NCI-H82 treated with DMSO at 0.1 percent for 48 hours (cell line): ENCODE measurements around the gene DDX49.
"Not testable (repeated sequence)": the region's sequence is repeated elsewhere in the genome, so short reads cannot be mapped to it uniquely, and the experiment has no call there.

Experiments
- DNase-seq: peaks from one replicate; lab custom pipeline; 2025; ENCODE audit not compliant: unreplicated experiment; lab: John Stamatoyannopoulos, UW

DDX49 gene

DNA sequence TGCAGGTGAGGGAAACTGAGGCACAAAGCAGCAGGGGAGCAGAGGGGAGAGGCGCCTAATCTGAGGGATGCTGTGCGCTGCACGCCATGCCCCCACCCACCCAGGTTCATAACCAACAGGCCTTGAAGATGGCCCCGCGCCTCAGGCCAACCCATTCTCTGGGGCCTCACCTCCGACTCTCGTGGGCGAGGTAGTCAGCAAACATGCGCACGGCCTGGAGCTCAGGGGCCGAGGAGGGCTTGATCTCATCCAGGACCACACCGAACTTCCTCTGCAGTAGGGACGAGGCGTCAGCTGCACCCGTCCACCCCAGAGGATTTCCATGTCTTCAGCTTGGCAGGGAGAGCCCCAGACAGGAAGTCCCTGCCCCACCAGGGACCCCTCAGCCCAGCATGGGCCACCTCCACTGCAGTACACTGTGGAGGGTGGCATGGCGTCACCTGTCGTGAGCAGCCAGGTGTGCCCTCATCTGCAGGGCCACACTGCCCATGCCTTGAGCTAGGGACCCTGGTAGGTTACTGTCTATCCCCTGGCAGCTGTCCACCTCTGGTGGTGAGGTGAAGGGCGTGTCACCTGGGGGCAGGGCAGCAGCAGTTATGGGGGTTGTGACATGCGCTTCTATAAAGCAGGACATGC, 8.6 kb upstream of the DDX49 start:
- no peak for DNase-seq

DNA sequence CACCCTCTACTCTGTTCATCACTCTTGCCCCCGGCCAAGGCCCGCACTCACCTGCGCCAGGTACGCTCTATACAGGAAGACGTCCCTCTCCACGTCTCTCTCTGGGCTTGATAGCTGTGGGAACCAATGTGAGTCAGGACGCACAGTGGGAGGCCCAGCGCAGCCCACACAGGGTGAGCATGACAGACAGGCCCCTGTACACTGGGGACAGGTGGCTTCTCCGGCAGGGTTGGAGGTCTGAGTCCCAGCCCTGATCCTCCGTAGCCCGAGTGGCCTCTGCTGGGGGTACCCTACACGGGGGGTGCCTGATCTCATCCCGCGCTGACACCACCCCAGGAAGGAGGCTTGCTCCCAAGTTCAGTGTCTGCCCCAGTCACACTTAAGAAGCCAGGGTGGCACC, 6.6 kb upstream of the DDX49 start:
- no peak for DNase-seq

DNA sequence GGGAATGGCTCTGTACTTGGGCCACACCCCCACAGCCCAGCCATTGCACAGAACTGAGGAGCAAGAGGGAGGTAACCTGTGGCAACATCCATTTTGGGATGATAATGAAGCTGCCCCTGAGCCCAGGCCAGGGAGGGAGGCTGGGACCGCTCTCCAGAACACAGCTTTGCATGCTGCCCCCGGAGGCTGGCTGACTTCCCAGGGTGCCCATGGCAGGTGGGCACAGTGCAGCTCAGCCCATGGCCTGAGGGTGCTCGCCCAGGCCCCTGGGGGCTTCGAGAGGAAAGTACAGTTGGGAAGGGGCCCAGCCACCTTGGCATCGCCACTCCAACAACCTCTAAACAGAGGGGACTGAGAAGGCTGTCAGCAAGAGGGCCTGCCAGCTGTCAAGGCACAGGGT, 6.0 kb upstream of the DDX49 start:
- DNase-seq: no peak

DNA sequence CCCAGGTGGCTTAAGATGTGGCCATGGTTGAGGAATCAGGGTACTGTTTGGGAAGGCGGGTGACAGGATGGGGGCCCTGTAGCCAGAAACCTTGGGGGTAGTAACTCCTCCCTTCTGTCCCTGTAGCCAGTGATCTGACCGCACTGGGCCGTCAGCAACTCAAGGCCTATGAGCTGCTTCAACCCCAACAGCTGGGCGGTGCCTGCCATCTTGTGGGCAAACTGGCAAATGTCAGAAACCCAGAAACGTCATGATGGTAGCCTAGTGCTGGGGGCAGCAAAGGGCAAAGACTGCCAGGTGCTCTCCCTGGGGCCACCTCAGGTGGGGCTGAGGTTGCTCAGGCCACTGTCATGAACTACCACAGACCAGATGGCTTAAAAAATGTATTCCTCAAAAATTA, 3.9 kb upstream of the DDX49 start:
- DNase-seq: no peak

DNA sequence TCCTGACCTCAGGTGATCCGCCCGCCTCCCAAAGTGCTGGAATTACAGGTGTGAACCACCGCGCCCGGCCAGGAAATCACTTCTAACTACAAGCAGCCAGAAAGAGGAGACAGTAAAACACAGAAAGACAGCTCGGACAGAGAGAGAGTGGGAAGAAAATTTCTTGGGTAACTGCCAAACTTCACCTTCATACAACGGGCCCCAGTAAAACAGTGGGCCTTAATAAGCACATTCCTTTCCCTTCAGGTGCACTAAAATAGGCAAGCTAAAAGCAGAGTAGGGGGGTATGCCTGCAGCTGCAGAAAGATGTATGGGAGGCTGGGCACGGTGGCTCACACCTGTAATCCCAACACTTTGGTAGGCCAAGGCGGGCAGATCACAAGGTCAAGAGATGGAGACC, 1.9 kb upstream of the DDX49 start:
- not testable (repeated sequence) for DNase-seq

DNA sequence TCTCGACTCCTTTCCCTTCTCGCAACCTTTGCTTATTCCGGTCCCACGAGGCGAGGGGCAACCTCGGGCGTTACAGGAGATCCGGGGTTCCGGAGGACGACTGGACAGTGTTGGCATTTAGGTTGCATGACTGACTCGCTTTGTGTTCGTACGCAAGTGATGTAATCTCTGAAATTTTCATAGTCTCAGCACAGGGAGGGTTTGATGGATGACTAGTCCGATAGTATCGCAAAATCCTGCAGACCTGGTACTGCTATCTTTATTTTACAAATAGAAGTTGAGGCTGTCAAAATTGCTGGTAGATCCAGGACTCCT, 342 bp downstream of the DDX49 start:
- DNase-seq: no peak

DNA sequence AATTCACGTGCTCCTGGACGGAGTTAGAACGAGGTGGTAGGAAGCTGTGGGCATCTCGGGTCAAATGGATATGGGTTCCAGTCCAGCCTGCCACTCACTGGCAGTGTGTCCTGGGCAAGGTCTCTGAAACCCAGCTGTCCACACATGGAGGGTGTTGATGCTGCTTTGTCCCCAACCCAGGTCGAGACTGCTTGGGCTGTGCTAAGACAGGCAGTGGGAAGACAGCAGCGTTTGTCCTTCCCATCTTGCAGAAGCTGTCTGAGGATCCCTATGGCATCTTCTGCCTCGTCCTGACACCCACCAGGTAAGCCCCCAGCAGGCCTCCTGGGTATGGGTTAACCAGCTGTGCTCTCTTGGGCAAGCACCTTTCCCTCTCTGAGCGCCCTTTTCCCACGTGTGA, 885 bp downstream of the DDX49 start:
- DNase-seq: no peak

DNA sequence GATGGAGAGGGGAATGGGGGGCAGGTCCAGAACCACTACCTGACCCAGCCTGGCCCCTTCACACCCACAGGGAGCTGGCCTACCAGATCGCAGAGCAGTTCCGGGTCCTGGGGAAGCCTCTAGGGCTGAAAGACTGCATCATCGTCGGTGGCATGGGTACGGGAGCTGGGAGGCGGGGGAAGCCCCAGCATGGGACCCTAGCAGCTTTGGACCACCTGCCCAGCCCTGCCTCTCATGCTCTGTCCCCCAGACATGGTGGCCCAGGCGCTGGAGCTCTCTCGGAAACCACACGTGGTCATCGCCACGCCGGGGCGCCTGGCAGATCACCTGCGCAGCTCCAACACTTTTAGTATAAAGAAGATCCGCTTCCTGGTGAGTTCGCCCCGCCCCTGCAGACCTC, 2.1 kb downstream of the DDX49 start:
- no peak for DNase-seq

DNA sequence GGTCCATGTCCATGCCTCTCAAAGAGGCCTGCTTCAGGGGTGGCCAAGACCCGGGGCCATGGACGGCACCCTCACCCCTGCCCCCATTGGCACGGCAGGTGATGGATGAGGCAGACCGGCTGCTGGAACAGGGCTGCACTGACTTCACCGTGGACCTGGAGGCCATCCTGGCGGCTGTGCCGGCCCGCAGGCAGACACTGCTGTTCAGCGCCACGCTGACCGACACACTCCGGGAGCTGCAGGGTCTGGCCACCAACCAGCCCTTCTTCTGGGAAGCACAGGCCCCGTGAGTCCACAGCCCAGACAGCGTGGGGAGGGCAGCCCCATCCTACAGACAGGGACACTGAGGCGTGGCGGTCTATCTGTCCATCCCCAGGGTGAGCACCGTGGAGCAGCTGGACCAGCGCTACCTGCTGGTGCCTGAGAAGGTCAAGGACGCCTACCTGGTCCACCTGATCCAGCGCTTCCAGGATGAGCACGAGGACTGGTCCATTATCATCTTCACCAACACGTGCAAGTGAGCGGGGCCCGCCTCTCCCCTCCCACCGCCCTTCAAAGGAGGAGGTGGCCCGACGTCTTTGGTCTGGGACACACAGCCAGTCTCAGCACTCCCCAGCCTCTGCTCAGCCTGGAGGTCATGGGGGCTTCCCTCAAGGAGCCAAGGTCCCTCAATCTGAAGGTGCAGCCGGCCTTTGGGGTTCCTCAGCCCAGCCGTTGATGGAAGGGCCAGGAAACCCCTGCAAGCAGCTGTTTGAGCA, 2.9 kb downstream of the DDX49 start:
- no peak for DNase-seq

GRCh38 chr19:18924684-18925213, 5.2 kb downstream of the DDX49 start:
- DNase-seq: no peak

GRCh38 chr19:18928018-18928805, 8.7 kb downstream of the DDX49 start:
- DNase-seq: no peak

DNA sequence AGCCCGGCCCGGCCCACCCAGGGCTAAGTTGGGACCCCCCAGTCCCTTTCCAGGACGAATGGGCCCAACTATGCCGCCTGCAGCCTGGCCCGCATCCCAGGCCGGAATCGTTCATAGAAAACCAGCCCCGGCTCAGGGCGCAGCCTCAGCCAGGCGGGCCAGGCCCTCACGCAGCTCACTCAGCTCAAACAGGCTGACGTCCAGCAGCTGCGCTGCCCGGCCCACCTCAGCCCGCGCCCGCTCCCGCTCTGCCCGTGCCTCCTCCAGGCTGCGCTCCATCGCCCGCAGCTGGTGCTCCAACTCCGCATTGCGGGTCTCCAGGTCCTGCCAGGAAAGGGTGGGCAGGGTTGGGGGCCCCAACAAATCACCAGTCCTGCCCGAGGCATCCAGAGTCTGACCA, 9.8 kb downstream of the DDX49 start:
- no peak for DNase-seq

- DNase-seq: no peak
These were observed 12.0 kb downstream of the DDX49 start for GRCh38 chr19:18931316-18932162.

- DNase-seq: peak; percentile 93
These were observed 12.8 kb downstream of the DDX49 start for GRCh38 chr19:18932216-18932841.

DNA sequence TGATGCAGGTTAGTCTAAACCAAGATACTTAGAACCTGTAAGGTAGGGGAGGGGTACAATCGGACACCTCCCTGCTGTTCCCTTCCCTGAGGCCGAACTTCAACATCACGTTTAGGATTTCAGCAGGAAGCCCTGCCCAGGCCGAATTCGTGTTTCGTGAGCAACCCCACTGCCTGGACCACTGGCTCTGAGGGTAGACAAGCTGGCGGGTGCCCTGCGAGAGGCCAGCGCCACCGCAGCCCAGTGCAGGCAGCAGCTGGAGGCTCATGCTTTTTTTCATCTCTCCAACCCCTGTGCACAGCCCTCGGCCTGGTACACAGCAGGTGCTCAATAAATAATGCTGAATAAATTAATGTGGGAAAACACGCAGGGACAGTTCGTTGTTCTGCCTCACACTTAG, 13.8 kb downstream of the DDX49 start:
- no peak for DNase-seq

DNA sequence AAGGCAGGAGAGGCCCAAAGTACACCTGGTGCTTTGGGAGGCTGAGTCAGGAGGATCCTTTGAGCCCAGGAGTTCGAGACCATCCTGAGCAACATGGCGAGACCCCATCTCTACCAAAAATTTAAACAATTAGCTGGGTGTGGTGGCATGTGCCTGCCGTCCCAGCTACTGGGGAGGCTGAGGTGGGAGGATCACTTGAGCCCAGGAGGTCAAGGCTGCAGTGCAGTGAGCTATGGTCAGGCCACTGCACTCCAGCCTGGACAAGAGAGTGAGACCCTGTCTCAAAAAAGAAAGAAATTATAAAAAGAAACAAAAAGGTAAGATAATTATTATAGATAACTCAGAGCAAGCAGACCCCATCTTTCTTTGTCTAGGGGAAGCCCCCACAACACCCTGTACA, 19.6 kb downstream of the DDX49 start:
- DNase-seq: no peak

GRCh38 chr19:18939922-18940768, 20.6 kb downstream of the DDX49 start:
- DNase-seq: no peak

DNA sequence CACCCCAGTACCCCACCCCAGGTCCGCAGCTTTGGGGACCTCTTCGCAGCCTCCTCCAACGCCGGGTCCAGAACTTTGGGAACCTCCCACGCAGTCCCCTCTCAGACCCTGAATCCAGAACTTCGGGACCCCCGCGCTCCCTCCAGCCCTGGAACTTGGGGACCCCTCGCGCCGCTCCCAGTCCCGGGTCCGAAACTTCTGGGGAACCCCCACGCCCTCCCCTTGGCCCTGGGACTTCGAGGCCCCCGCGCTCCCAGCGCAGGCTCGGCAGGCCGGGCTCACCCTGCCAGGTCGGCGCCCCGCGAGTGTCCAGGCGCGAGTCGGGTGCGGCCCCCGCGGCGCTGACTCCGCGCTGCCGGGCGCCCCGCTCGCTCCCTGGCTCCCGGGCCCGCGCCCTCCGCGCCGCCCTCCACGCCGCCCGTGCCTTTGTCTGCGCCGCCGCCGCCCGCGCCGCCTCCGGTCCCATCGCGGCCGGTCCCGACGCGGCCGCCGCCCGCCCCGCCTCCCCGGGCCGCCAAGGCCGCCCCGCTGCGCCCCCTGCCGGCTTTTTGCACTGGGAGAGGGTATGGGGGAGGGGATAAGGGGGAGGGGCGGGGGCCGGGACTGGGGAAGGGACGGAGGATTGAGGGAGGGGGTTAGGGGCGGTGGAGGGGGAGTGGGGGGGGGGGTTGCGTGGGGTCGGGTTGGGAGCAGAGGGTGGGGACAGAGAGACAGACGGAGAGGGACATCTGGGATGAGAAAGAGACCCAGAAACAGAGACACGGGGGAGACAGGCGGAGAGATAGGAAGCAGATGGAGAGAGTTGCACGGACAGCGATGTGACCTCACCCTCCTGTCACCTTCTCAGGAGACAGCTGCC, 21.5 kb downstream of the DDX49 start, which contains the start of gene HOMER3:
TSS of gene HOMER3 (minus strand) at position 449 of the 859 bp plus-strand sequence. CDS start 2,235 bp downstream, outside the sequence.
- peak; percentile 78 for DNase-seq
